ENCODE results near the gene MUSK.
"Not testable (repeated sequence)": the region's sequence is repeated elsewhere in the genome, so short reads cannot be mapped to it uniquely, and the experiment has no call there.

Gene MUSK

GRCh38 chr9:110812886-110813285 lies 144.3 kb downstream of the MUSK start:
- no peak for DNase-seq (ENCODE audit: low spot score)
- H3K27me3 ChIP-seq (ENCODE audit: insufficient read depth, poor library complexity, severe bottlenecking), result no peaks in the 10 kb centered on the region
- TF ChIP-seq, protein P1, sequence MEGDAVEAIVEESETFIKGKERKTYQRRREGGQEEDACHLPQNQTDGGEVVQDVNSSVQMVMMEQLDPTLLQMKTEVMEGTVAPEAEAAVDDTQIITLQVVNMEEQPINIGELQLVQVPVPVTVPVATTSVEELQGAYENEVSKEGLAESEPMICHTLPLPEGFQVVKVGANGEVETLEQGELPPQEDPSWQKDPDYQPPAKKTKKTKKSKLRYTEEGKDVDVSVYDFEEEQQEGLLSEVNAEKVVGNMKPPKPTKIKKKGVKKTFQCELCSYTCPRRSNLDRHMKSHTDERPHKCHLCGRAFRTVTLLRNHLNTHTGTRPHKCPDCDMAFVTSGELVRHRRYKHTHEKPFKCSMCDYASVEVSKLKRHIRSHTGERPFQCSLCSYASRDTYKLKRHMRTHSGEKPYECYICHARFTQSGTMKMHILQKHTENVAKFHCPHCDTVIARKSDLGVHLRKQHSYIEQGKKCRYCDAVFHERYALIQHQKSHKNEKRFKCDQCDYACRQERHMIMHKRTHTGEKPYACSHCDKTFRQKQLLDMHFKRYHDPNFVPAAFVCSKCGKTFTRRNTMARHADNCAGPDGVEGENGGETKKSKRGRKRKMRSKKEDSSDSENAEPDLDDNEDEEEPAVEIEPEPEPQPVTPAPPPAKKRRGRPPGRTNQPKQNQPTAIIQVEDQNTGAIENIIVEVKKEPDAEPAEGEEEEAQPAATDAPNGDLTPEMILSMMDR (IDR thresholded peaks at IDR 0.05; ENCODE audit: poor library complexity, severe bottlenecking), result no peak
- ATAC-seq (ENCODE audit: low read depth), result no peak
- H3K4me1 ChIP-seq (ENCODE audit: insufficient read depth, poor library complexity, severe bottlenecking), result peaks cover 15% of the 10 kb centered on the region
- no peak overlapping the region for H3K4me3 ChIP-seq (ENCODE audit: severe bottlenecking)
- no peaks in the 10 kb centered on the region for H3K9me3 ChIP-seq (ENCODE audit: severe bottlenecking)
- no peaks in the 10 kb centered on the region for H3K36me3 ChIP-seq (ENCODE audit: low read depth)
- H3K27ac ChIP-seq (ENCODE audit: poor library complexity, severe bottlenecking), result peak overlapping the region; percentile 85

DNA sequence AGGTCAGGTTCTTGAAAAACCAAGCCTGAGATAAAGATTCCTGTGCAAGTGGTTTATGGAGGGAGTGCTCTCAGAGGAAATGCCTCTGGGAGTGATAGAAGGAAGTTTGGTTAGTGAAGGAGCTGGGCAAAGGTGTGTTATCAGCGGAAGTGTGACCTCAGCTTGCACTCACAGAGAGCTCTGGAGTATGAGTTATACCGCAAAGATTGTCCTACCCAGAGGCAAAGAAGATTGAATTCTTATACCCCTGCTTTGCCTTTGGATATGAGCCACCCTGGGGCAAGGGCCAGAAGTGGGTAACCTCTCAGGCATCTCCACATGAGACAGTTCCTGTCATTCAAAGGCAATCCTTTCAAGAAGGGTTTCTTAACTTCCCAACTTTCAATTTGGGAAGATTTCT lies 145.6 kb downstream of the MUSK start:
- TF ChIP-seq, protein P1 (IDR thresholded peaks at IDR 0.05; ENCODE audit: poor library complexity, severe bottlenecking), result no peak
- ATAC-seq (ENCODE audit: low read depth) (peak; percentile 97), DNase-seq (ENCODE audit: low spot score) (peak; percentile 72)
- H3K4me1 ChIP-seq (ENCODE audit: insufficient read depth, poor library complexity, severe bottlenecking), result peaks cover 15% of the 10 kb centered on the region
- H3K27me3 ChIP-seq (ENCODE audit: insufficient read depth, poor library complexity, severe bottlenecking), result no peaks in the 10 kb centered on the region
- no peaks in the 10 kb centered on the region for H3K9me3 ChIP-seq (ENCODE audit: severe bottlenecking)
- H3K4me3 ChIP-seq (ENCODE audit: severe bottlenecking), result no peak overlapping the region
- peak overlapping the region; percentile 85 for H3K27ac ChIP-seq (ENCODE audit: poor library complexity, severe bottlenecking)
- no peaks in the 10 kb centered on the region for H3K36me3 ChIP-seq (ENCODE audit: low read depth)

- DNase-seq (ENCODE audit: low spot score) (no peak), ATAC-seq (ENCODE audit: low read depth) (no peak)
- Histone ChIP-seq H3K9me3 (ENCODE audit: severe bottlenecking) (no peaks in the 10 kb centered on the region), H3K36me3 (ENCODE audit: low read depth) (no peaks in the 10 kb centered on the region), H3K4me3 (ENCODE audit: severe bottlenecking) (no peak overlapping the region), H3K27ac (ENCODE audit: poor library complexity, severe bottlenecking) (peak overlapping the region; percentile 85), H3K27me3 (ENCODE audit: insufficient read depth, poor library complexity, severe bottlenecking) (no peaks in the 10 kb centered on the region), H3K4me1 (ENCODE audit: insufficient read depth, poor library complexity, severe bottlenecking) (peaks cover 15% of the 10 kb centered on the region)
- TF ChIP-seq, protein P1 (IDR thresholded peaks at IDR 0.05; ENCODE audit: poor library complexity, severe bottlenecking), result no peak
These were observed 146.8 kb downstream of the MUSK start for GRCh38 chr9:110815361-110815760.

- Histone ChIP-seq H3K4me3 (ENCODE audit: severe bottlenecking) (no peak overlapping the region), H3K27me3 (ENCODE audit: insufficient read depth, poor library complexity, severe bottlenecking) (no peaks in the 10 kb centered on the region), H3K36me3 (ENCODE audit: low read depth) (no peaks in the 10 kb centered on the region), H3K27ac (ENCODE audit: poor library complexity, severe bottlenecking) (no peak overlapping the region), H3K4me1 (ENCODE audit: insufficient read depth, poor library complexity, severe bottlenecking) (no peaks in the 10 kb centered on the region), H3K9me3 (ENCODE audit: severe bottlenecking) (no peaks in the 10 kb centered on the region)
- TF ChIP-seq, protein P1 (IDR thresholded peaks at IDR 0.05; ENCODE audit: poor library complexity, severe bottlenecking), result no peak
- DNase-seq (ENCODE audit: low spot score) (no peak), ATAC-seq (ENCODE audit: low read depth) (no peak)
These were observed 151.8 kb downstream of the MUSK start for GRCh38 chr9:110820381-110820780.

DNA sequence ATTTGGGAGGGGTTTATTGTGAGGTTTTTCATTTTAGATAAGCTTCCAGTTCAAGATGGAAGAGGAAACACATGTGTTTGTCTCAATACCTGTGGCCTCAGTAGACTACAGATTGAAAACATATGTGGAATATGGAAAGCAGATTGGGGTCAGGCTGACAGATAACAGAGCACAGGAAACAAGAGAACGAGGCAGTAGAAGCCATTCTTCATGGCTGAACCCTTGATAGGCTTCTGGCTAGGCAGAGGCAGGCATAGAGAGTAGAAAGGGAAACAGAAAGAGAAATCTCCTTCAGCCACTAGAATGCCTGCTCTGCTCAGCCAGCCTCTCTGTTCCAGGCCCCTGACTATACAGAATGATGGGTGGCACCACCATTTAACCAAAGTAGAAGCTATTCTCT lies 152.5 kb downstream of the MUSK start:
- TF ChIP-seq, protein P1 (IDR thresholded peaks at IDR 0.05; ENCODE audit: poor library complexity, severe bottlenecking), result no peak
- no peaks in the 10 kb centered on the region for H3K36me3 ChIP-seq (ENCODE audit: low read depth)
- no peak overlapping the region for H3K4me3 ChIP-seq (ENCODE audit: severe bottlenecking)
- H3K27ac ChIP-seq (ENCODE audit: poor library complexity, severe bottlenecking), result no peak overlapping the region
- ATAC-seq (ENCODE audit: low read depth), result no peak
- H3K27me3 ChIP-seq (ENCODE audit: insufficient read depth, poor library complexity, severe bottlenecking), result no peaks in the 10 kb centered on the region
- no peaks in the 10 kb centered on the region for H3K4me1 ChIP-seq (ENCODE audit: insufficient read depth, poor library complexity, severe bottlenecking)
- DNase-seq (ENCODE audit: low spot score), result no peak
- H3K9me3 ChIP-seq (ENCODE audit: severe bottlenecking), result no peaks in the 10 kb centered on the region

GRCh38 chr9:110825129-110825528 lies 156.5 kb downstream of the MUSK start:
- H3K27me3 ChIP-seq (ENCODE audit: insufficient read depth, poor library complexity, severe bottlenecking); H3K36me3 ChIP-seq (ENCODE audit: low read depth); ATAC-seq (ENCODE audit: low read depth); H3K9me3 ChIP-seq (ENCODE audit: severe bottlenecking); H3K4me1 ChIP-seq (ENCODE audit: insufficient read depth, poor library complexity, severe bottlenecking); H3K27ac ChIP-seq (ENCODE audit: poor library complexity, severe bottlenecking); H3K4me3 ChIP-seq (ENCODE audit: severe bottlenecking); DNase-seq (ENCODE audit: low spot score): not testable (repeated sequence)

Data from RWPE2 (cell line).